Brain microvascular endothelial cell (primary cell): Measurements from ENCODE around the gene HOXD11.

Source experiments
- DNase-seq: peaks from one replicate; pipeline ENCODE4 v3.0.0-alpha.2; 2020
- H3K27ac ChIP-seq: fragments of 250-450 bp; sonication (Bioruptor Pico); 2 replicates; pipeline ENCODE4 v1.5.1; 2020; ENCODE audit warnings: mild to moderate bottlenecking, moderate library complexity
- H3K27me3 ChIP-seq: fragments of 250-450 bp; sonication (Bioruptor Pico); replicated peaks from 2 replicates; pipeline ENCODE4 v1.5.1; 2020; ENCODE audit warnings: mild to moderate bottlenecking
- H3K36me3 ChIP-seq: fragments of 250-450 bp; sonication (Bioruptor Pico); replicated peaks from 2 replicates; pipeline ENCODE4 v1.5.1; 2020; ENCODE audit warnings: mild to moderate bottlenecking
- H3K4me3 ChIP-seq: 2 replicates; pipeline ENCODE4 v1.5.1; 2011; ENCODE audit warnings: low read depth, mild to moderate bottlenecking, control low read depth, low read length, moderate library complexity
- in situ Hi-C: cut with HindIII; loops from 2 replicates; pipeline ENCODE4 v1.10.0; 2017; ENCODE audit warnings: low sequenced_read_pairs, low pct_ligation_motif_present
- TF ChIP-seq, protein P1 (sequence below): IDR thresholded peaks from 2 replicates; pipeline ENCODE4 v1.5.1; 2011; ENCODE audit warnings: low read depth, mild to moderate bottlenecking, moderate library complexity, low read length, control low read depth, inconsistent platforms; ENCODE audit errors: missing control alignments

The HOXD11 gene

DNA sequence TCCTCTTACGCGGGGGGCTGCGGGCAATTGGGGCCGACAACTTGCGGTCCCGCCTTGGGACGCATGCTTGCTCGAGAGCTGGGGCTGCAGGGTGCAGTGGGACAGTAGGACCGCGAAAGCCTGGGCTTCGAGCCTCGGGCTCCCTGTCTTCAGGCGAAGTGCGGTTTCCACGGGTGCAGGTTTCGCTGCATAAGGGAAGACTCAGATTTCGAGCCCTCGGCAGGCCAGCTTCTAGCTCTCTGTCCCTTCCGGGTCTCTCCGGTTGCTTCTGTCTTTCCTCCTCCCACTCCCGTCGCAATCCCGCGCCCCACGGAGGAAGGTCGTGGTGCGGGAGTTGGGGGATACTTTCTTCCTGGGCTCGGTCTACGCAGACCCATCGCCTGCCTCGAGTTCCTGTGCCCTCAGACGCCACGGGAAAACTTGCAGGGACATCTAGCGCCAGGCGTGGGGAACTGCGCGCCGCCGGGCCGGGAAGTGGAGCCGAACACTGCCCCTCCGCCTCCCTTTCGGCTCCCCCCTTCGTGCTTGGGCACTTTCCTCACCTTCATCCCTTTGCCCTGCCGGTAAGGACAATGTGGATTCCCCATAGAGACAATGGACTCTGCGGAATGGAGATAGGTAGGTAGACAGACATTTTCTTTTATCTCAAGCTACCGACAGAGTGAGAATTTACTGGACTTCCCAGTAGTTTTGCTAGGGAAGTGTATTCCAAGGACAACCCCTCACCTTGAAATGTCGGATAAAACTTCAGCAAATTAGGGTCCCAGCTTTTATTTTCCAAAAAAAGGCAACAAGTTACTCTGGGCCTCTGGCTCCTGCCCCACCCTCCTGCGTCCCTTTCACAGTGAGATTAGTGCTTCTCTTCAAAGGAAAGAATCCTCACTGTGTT lies 18.8 kb upstream of the HOXD11 start:
- in situ Hi-C loops = no loop called here
- H3K27ac ChIP-seq = no peak overlapping the region
- DNase-seq = peak; percentile 15
- no peak overlapping the region for H3K4me3 ChIP-seq
- no peaks in the 10 kb centered on the region for H3K36me3 ChIP-seq
- H3K27me3 ChIP-seq = peaks cover 95% of the 10 kb centered on the region
- TF ChIP-seq, protein P1, sequence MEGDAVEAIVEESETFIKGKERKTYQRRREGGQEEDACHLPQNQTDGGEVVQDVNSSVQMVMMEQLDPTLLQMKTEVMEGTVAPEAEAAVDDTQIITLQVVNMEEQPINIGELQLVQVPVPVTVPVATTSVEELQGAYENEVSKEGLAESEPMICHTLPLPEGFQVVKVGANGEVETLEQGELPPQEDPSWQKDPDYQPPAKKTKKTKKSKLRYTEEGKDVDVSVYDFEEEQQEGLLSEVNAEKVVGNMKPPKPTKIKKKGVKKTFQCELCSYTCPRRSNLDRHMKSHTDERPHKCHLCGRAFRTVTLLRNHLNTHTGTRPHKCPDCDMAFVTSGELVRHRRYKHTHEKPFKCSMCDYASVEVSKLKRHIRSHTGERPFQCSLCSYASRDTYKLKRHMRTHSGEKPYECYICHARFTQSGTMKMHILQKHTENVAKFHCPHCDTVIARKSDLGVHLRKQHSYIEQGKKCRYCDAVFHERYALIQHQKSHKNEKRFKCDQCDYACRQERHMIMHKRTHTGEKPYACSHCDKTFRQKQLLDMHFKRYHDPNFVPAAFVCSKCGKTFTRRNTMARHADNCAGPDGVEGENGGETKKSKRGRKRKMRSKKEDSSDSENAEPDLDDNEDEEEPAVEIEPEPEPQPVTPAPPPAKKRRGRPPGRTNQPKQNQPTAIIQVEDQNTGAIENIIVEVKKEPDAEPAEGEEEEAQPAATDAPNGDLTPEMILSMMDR = peak; percentile 83

DNA sequence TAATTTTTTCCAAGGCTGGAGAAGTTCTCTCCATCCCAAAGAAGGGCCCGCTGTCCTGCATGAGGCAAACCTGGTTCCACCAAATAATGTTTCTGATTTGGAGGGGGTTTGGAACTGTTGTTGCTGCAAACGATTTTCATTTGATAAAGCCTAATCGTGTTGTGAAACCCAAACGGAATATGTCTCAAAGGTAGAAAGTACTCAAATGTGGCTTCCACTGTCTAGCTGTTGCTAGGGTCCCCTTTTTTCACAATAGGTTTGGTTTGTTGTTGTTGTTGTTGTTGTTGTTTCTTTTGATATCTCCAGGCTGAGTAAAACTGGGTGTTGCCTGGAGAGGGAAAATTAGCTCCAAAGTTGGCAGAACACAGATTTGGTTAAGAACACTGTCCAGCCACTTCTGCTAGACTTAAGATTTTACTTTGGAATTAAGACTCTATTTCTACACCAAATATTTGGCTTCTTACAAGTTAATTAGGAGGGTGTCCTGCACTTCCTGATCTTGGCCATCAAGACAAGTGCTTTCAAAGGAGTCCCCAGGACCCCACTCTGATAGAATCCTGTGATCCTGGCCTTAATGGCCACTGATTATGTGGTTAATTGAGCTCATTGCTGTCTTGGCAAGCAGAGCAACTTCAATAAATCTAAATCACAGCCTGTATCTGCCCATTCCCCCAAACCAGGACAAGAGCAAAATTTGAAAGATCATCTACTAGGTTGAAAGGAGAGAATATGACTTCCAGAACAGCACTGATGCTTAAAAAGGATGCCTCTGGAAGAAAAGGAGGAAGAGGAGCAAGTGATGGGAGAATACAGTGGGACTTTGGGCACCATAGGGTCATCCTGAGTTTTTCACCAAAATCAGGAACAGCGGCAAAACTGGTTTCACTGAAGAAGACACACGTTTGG lies 17.9 kb upstream of the HOXD11 start:
- peaks cover 95% of the 10 kb centered on the region for H3K27me3 ChIP-seq
- no peak overlapping the region for H3K4me3 ChIP-seq
- H3K36me3 ChIP-seq = no peaks in the 10 kb centered on the region
- DNase-seq = no peak
- in situ Hi-C loops = no loop called here
- H3K27ac ChIP-seq = no peak overlapping the region
- TF ChIP-seq, protein P1 = no peak

DNA sequence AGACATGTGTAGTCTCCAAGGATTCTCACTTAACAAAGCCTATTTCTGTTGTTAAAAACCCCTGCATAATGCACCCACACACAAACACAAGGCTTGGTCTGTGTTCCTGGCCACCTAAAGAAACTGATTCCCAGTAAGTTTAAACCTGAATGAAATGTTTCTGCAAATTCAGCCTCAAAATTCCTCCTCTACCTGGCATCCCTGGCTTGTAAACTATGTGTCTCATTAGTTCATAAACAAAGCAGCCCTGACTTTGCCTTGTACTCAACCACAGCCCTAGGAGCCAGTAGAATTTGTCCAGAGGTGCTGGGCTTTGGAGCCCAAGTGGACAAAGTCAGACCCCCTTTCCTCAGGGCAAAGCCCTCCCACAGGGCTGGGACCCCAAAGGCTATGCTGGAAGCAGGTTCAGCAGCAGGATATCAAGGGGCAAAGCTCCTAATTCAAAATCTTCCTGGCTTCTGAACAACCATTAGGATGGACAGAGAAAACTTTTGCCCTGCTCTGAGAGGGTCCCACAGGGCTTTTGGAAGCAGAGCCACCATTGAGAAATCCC lies 17.2 kb upstream of the HOXD11 start:
- Histone ChIP-seq H3K27me3 (peaks cover 97% of the 10 kb centered on the region), H3K27ac (no peak overlapping the region), H3K36me3 (no peaks in the 10 kb centered on the region), H3K4me3 (no peak overlapping the region)
- in situ Hi-C loops = loop anchor here (10.0 kb wide), 1 partner anchor 725 kb away; no protein-coding TSS in a partner anchor
- TF ChIP-seq, protein P1 = no peak
- DNase-seq = no peak

DNA sequence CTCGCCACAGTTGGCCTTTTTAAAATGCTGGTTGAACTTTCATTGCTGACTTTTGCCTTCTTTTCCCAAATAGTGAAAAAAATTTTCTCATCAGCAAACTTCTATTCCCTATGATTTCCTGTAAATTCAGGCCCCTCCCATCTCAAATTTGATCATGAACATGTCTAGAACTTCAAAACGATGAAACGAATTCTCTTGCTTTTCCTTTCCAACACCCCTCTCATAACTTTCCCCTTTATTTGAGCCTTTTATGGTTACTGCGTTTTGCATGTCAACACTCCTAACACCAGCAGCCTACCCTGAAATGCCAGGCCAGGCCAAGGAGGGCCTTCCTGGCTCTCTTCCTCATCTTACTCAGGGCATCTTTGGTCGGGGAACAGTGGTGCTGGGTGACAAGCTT lies 16.2 kb upstream of the HOXD11 start:
- peaks cover 97% of the 10 kb centered on the region for H3K27me3 ChIP-seq
- no peak overlapping the region for H3K27ac ChIP-seq
- H3K36me3 ChIP-seq = no peaks in the 10 kb centered on the region
- in situ Hi-C loops = loop anchor here (10.0 kb wide), 1 partner anchor 726 kb away; no protein-coding TSS in a partner anchor
- TF ChIP-seq, protein P1 = no peak
- H3K4me3 ChIP-seq = no peak overlapping the region
- DNase-seq = no peak

DNA sequence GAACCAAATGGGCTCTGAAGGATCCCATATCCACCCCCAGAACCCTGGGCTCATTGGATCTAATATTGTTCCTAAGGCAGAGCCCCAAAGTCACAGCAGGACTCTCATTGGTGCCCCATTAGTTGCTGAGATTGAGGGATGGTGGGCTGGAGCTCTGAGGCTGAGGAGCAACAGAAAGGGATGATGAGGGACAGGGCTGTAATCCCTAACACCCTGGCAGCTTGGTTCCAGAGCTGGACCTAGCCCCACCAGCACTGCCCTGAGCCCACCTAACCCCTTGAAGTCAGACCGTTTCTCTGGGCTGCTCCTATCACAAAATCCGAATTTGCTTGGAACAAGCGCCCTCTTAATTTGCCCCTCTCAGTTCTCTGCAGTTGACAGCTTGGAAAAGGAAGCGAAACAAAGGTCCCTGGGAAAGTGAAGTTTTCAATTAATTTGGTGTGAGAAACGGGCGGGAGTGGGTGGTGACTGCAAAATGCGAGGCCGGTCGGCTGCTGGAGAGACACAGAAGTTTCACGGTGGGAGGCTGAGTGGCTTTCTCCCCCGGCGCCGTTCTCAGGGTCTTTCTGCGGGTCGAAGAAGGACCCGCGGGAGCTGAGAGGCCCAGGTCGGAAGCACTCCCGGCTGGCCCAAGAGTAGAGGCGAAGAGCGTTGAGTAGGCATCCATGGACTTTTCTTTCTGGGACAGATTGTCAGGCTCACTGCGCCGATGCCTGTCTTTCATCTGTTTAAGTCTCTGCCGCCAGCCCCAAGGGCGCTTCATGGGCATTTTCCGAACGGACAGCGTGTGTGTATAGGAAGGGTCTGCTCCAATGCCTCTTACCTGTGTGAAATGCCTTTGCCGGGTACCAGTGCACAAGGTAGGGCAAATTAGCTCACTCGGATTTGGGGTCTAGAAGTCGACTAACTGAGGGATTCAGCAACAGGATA lies 15.5 kb upstream of the HOXD11 start:
- DNase-seq = no peak
- H3K4me3 ChIP-seq = no peak overlapping the region
- TF ChIP-seq, protein P1 = no peak
- peaks cover 97% of the 10 kb centered on the region for H3K27me3 ChIP-seq
- no peak overlapping the region for H3K27ac ChIP-seq
- H3K36me3 ChIP-seq = no peaks in the 10 kb centered on the region
- in situ Hi-C loops = loop anchor here (10.0 kb wide), 1 partner anchor 727 kb away; no protein-coding TSS in a partner anchor
